H1 (cell line): ENCODE results near the gene POU2F1. TPM values are rescaled to one million over a fixed set of nuclear protein-coding genes. Genes with fewer than 3 reads are reported as not detected.

ENCODE experiments used
- CTCF ChIA-PET: fragments of 300-600 bp; sonication (Branson Sonifier 250); formaldehyde crosslinking; loops from one replicate; lab custom pipeline; 2021; ENCODE audit not compliant: partially characterized antibody; lab: Charles Lee
- POLR2A ChIA-PET: fragments of 300-600 bp; sonication (Branson Sonifier 250); formaldehyde crosslinking; loops from one replicate; lab custom pipeline; 2021; ENCODE audit warnings: inconsistent platforms; ENCODE audit not compliant: partially characterized antibody; lab: Charles Lee
- DNase-seq, 2 experiments: peaks; one replicate each; pipeline versions ENCODE4 v3.0.0 to v3.0.0-alpha.2; 2010 to 2022; ENCODE audit warnings: low spot score in 2 of 2, low read depth in 1 of 2, mixed read lengths in 1 of 2
- FAIRE-seq: peaks from 2 replicates; lab custom pipeline; 2011; peaks lifted over from hg19 to GRCh38; lab: Jason Lieb, UNC
- H2AFZ ChIP-seq: 2 replicates; pipeline ENCODE4 v1.8.1; 2012; ENCODE audit warnings: low read length, inconsistent platforms
- H2AK5ac ChIP-seq: 2 replicates; pipeline ENCODE4 v1.6.1; 2013; ENCODE audit warnings: low read depth, low read length
- H2BK120ac ChIP-seq: replicated peaks from 2 replicates; pipeline ENCODE3; 2013; ENCODE audit warnings: low read depth, low read length, inconsistent platforms
- H2BK12ac ChIP-seq: 2 replicates; pipeline ENCODE4 v1.6.1; 2013; ENCODE audit warnings: low read depth, low read length
- H2BK15ac ChIP-seq: 2 replicates; pipeline ENCODE4 v1.6.1; 2013; ENCODE audit warnings: low read length
- H2BK20ac ChIP-seq: 2 replicates; pipeline ENCODE4 v1.6.1; 2013; ENCODE audit warnings: low read length
- H2BK5ac ChIP-seq: 2 replicates; pipeline ENCODE4 v1.6.1; 2013; ENCODE audit warnings: low read depth, low read length
- H3K14ac ChIP-seq: 2 replicates; pipeline ENCODE4 v1.6.1; 2013; ENCODE audit warnings: inconsistent platforms; ENCODE audit not compliant: insufficient read length
- H3K18ac ChIP-seq: 2 replicates; pipeline ENCODE4 v1.6.1; 2013; ENCODE audit warnings: low read length; ENCODE audit errors: extremely low read depth
- H3K23ac ChIP-seq: 2 replicates; pipeline ENCODE4 v1.6.1; 2013; ENCODE audit warnings: inconsistent platforms; ENCODE audit not compliant: insufficient read length
- H3K23me2 ChIP-seq: 2 replicates; pipeline ENCODE4 v1.6.1; 2013; ENCODE audit warnings: low read depth, low read length
- H3K27ac ChIP-seq: 2 replicates; pipeline ENCODE4 v1.6.1; 2011; ENCODE audit warnings: low read depth, low read length, inconsistent platforms
- H3K27me3 ChIP-seq, 4 experiments: replicated peaks in 1 of 4; 1 replicate in 1 of 4; 2 replicates in 3 of 4; pipeline versions ENCODE4 v1.6.1 to v1.8.1; 2011 to 2013; ENCODE audit warnings: low read length in 3 of 4, mild to moderate bottlenecking in 3 of 4, inconsistent platforms in 2 of 4, mixed read lengths in 2 of 4, moderate library complexity in 1 of 4; ENCODE audit not compliant: control insufficient read depth in 3 of 4, insufficient read depth in 3 of 4; ENCODE audit errors: extremely low read depth in 1 of 4
- H3K36me3 ChIP-seq, 4 experiments: 2 replicates each; pipeline versions ENCODE4 v1.6.1 to v1.8.1; 2011 to 2013; ENCODE audit warnings: mild to moderate bottlenecking in 4 of 4, low read length in 3 of 4, moderate library complexity in 2 of 4, control low read depth in 1 of 4, inconsistent platforms in 1 of 4; ENCODE audit not compliant: insufficient read depth in 4 of 4, control insufficient read depth in 2 of 4
- H3K4ac ChIP-seq: replicated peaks from 2 replicates; pipeline ENCODE3; 2013; ENCODE audit warnings: low read length, low read depth, mixed read lengths, inconsistent platforms; ENCODE audit not compliant: insufficient read length
- H3K4me1 ChIP-seq, 4 experiments: replicated peaks in 1 of 4; 1 replicate in 1 of 4; 2 replicates in 3 of 4; pipeline versions ENCODE4 v1.6.1 to v1.8.1; 2011 to 2013; ENCODE audit warnings: low read length in 3 of 4, inconsistent platforms in 2 of 4, mixed read lengths in 1 of 4; ENCODE audit not compliant: insufficient read depth in 4 of 4, control insufficient read depth in 3 of 4
- H3K4me2 ChIP-seq, 2 experiments: 2 replicates each; pipeline versions ENCODE4 v1.6.1 to v1.8.1; 2011 to 2013; ENCODE audit warnings: low read depth in 2 of 2, low read length in 2 of 2, control low read depth in 1 of 2, inconsistent platforms in 1 of 2, mild to moderate bottlenecking in 1 of 2; ENCODE audit not compliant: insufficient read depth in 1 of 2
- H3K4me3 ChIP-seq, 4 experiments: fragments of 200-600, 300-600 bp in 1 of 4; sonication (generic), shearing (Covaris generic), sonication (Bioruptor Twin) in 1 of 4; 2 replicates each; pipeline versions ENCODE4 v1.5.1 to v1.8.1; 2011 to 2016; ENCODE audit warnings: low read length in 4 of 4, low read depth in 3 of 4, control low read depth in 2 of 4, inconsistent platforms in 2 of 4, mild to moderate bottlenecking in 2 of 4, mixed read lengths in 1 of 4, moderate library complexity in 1 of 4; ENCODE audit not compliant: insufficient read depth in 2 of 4; ENCODE audit errors: extremely low read depth in 1 of 4
- H3K56ac ChIP-seq: replicated peaks from 2 replicates; pipeline ENCODE3; 2013; ENCODE audit warnings: low read depth, mild to moderate bottlenecking, mixed read lengths, low read length, inconsistent platforms; ENCODE audit not compliant: insufficient read length
- H3K79me1 ChIP-seq: 2 replicates; pipeline ENCODE4 v1.6.1; 2013; ENCODE audit warnings: low read depth, low read length, control low read depth
- H3K79me2 ChIP-seq, 2 experiments: 2 replicates each; pipeline versions ENCODE4 v1.6.1 to v1.8.1; 2012 to 2013; ENCODE audit warnings: low read length in 2 of 2, mild to moderate bottlenecking in 2 of 2, inconsistent platforms in 1 of 2; ENCODE audit not compliant: insufficient read depth in 2 of 2, control insufficient read depth in 1 of 2
- H3K9ac ChIP-seq, 4 experiments: replicated peaks in 1 of 4; 1 replicate in 1 of 4; 2 replicates in 3 of 4; pipeline versions ENCODE4 v1.6.1 to v1.8.1; 2011 to 2013; ENCODE audit warnings: low read depth in 3 of 4, low read length in 3 of 4, control low read depth in 2 of 4, mild to moderate bottlenecking in 2 of 4, moderate library complexity in 2 of 4, inconsistent platforms in 1 of 4; ENCODE audit errors: extremely low read depth in 1 of 4
- H3K9me3 ChIP-seq, 2 experiments: 2 replicates each; pipeline versions ENCODE4 v1.6.1 to v1.8.1; 2012 to 2013; ENCODE audit warnings: mild to moderate bottlenecking in 2 of 2, moderate library complexity in 2 of 2, control low read depth in 1 of 2, inconsistent platforms in 1 of 2, low read depth in 1 of 2, low read length in 1 of 2, mixed read lengths in 1 of 2; ENCODE audit not compliant: insufficient read depth in 2 of 2
- H4K20me1 ChIP-seq, 2 experiments: replicated peaks in 1 of 2; 2 replicates each; pipeline versions ENCODE3 to v1.8.1; 2011 to 2013; ENCODE audit warnings: inconsistent platforms in 2 of 2, low read length in 2 of 2, mild to moderate bottlenecking in 1 of 2; ENCODE audit not compliant: insufficient read depth in 2 of 2, control insufficient read depth in 1 of 2
- H4K5ac ChIP-seq: 2 replicates; pipeline ENCODE4 v1.6.1; 2013; ENCODE audit warnings: low read length, low read depth, mixed read lengths, inconsistent platforms; ENCODE audit not compliant: insufficient read length
- H4K8ac ChIP-seq: 2 replicates; pipeline ENCODE4 v1.8.0; 2013; ENCODE audit warnings: mild to moderate bottlenecking, moderate library complexity, low read length, inconsistent platforms; ENCODE audit not compliant: insufficient read depth; ENCODE audit errors: extremely low read depth
- H4K91ac ChIP-seq: replicated peaks from 2 replicates; pipeline ENCODE3; 2013; ENCODE audit warnings: low read length, mixed read lengths, inconsistent platforms; ENCODE audit not compliant: insufficient read length
- BACH1 ChIP-seq: IDR thresholded peaks from 2 replicates; pipeline ENCODE4 v1.6.1; 2012; ENCODE audit warnings: low read length, improper control_type of control experiment
- BCL11A ChIP-seq, 2 experiments: IDR thresholded peaks; one replicate each; pipeline ENCODE4 v1.6.1; 2011; ENCODE audit warnings: low read depth in 2 of 2, low read length in 2 of 2, mild to moderate bottlenecking in 2 of 2
- EP300 ChIP-seq, 2 experiments: IDR thresholded peaks; 1 replicate in 1 of 2; 2 replicates in 1 of 2; pipeline ENCODE4 v1.6.1; 2011 to 2012; ENCODE audit warnings: low read depth in 2 of 2, low read length in 2 of 2, mild to moderate bottlenecking in 2 of 2, borderline replicate concordance in 1 of 2, inconsistent platforms in 1 of 2, moderate library complexity in 1 of 2
- RXRA ChIP-seq: IDR thresholded peaks from 2 replicates; pipeline ENCODE4 v1.6.1; 2011; ENCODE audit warnings: low read depth, mild to moderate bottlenecking, low read length, moderate library complexity; ENCODE audit not compliant: insufficient read depth
- WGBS, 2 experiments: shearing (Covaris generic) in 1 of 2; methylation state at CpG; one replicate each; pipeline versions ENCODE4 v1.1.6 to v1.1.7; 2013 to 2015; ENCODE audit warnings: low lambda C conversion rate in 2 of 2, mixed read lengths in 2 of 2, inconsistent platforms in 1 of 2, low coverage in 1 of 2, missing lambda C conversion rate in 1 of 2; ENCODE audit not compliant: insufficient replicate concordance in 2 of 2, insufficient coverage in 1 of 2, insufficient read length in 1 of 2; ENCODE audit errors: extremely low coverage in 1 of 2, missing lambda C conversion rate in 1 of 2; 5-methylcytosine and 5-hydroxymethylcytosine counted together
- polyA plus RNA-seq, 7 experiments: library from polyadenylated mRNA; depleted of rRNA in 3 of 7; stranded (reverse) in 5 of 7; unstranded in 2 of 7; fragments of >200 nt in 5 of 7; fragments of 200-250 nt in 2 of 7; gene quantifications; 1 replicate in 5 of 7; 2 replicates in 1 of 7; 4 replicates in 1 of 7; pipeline versions ENCODE4 v1.2.1 to v1.2.3, GENCODE V29; 2011 to 2013; ENCODE audit warnings: missing spikeins in 2 of 7, mixed read lengths in 2 of 7
- total RNA-seq: library from RNA; stranded (reverse); fragmentation: NEBNext Ultra II Directional; extraction: Animal tissue kit (Norgen Biotek cat#: 25700); gene quantifications from 2 replicates; pipeline ENCODE4 v1.2.1, GENCODE V29; 2021

The POU2F1 gene
- total and polyA plus RNA-seq, 2 of the 8 experiments (the other 6 are each of a cell fraction or from before 2014, with no cell fraction given), result 37.0 to 57.2 TPM

DNA sequence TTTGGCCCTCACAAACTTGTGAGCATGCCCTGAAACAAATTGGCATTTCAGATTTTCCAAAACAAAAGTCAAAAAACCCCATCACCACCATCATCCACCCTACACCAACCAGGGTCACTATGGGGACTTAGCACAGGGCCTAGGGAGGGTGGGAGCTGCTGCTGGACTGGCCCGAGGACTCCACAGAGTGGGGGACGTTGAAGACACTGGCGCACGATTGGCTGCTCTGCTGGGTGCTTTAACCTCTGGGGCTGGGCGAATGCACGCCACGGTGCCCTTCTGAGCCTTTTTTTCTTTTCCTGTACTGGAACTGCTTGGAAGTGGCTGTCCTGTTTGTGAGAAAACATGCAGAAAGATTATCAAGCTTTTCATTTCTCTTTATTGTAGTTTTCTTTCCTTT, 204.8 kb downstream of the POU2F1 start:
- ChIA-PET POLR2A (interaction anchor here (0.8 to 1.4 kb wide), 4 partner anchors 9 to 263 kb away, joined by 3 to 4 read pairs (median 3); partner anchors contain the start of gene CREG1), CTCF (interaction anchor here (0.9 to 2.2 kb wide), 12 partner anchors 8 to 458 kb away, joined by 3 to 10 read pairs (median 3); no protein-coding TSS in a partner anchor)
- H3K9ac ChIP-seq, result no peak overlapping the region
- peak overlapping the region; percentile 11; the same call in 1 of the 2 replicates for H4K8ac ChIP-seq
- H3K79me1 ChIP-seq, result no peaks in the 10 kb centered on the region
- peaks cover 0 to 2% (median 0%) of the 10 kb centered on the region in 4 experiments; a peak in 1 of 8 replicates for H3K36me3 ChIP-seq
- H2BK20ac ChIP-seq, result no peak overlapping the region
- no peak overlapping the region for H2BK5ac ChIP-seq
- FAIRE-seq, result no peak
- H4K5ac ChIP-seq, result no peak overlapping the region
- no peaks in the 10 kb centered on the region for H3K27me3 ChIP-seq
- no peaks in the 10 kb centered on the region for H3K23me2 ChIP-seq
- no peak overlapping the region for H2AK5ac ChIP-seq
- peak overlapping the region; percentile 35 for H2BK120ac ChIP-seq
- H4K20me1 ChIP-seq, result no peaks in the 10 kb centered on the region
- no peak overlapping the region for H3K4ac ChIP-seq
- TF ChIP-seq BCL11A (IDR thresholded peaks at IDR 0.05; ENCODE audit: low read depth in 2 of 2, low read length in 2 of 2) (no peak), BACH1 (no peak), EP300 (IDR thresholded peaks at IDR 0.05; ENCODE audit: borderline replicate concordance in 1 of 2, low read depth in 2 of 2, low read length in 2 of 2) (no peak), RXRA (no peak)
- no peak overlapping the region for H4K91ac ChIP-seq
- H3K56ac ChIP-seq, result no peak overlapping the region
- H2BK12ac ChIP-seq, result no peak overlapping the region; the same call in 1 of the 2 replicates
- no peak overlapping the region for H2BK15ac ChIP-seq
- peaks cover 22 to 40% (median 26%) of the 10 kb centered on the region in 4 experiments for H3K4me1 ChIP-seq
- peak overlapping the region; percentile 8 to 34; a peak in 3 of 4 replicates for H3K4me2 ChIP-seq
- no peak overlapping the region for H3K27ac ChIP-seq
- no peak for DNase-seq
- peak overlapping the region in 1 of 4 experiments; percentile 20; a peak in 1 of 8 replicates for H3K4me3 ChIP-seq
- no peak overlapping the region for H2AFZ ChIP-seq
- H3K79me2 ChIP-seq, result no peaks in the 10 kb centered on the region
- H3K14ac ChIP-seq, result no peak overlapping the region
- H3K18ac ChIP-seq, result peak overlapping the region; percentile 48
- WGBS, 2 experiments, result 38% methylated on average over 7 of the region's 7 CpGs; no CpG with 5 or more reads in 1 of the 2 experiments
- H3K23ac ChIP-seq, result no peak overlapping the region
- no peaks in the 10 kb centered on the region for H3K9me3 ChIP-seq
